ENCODE results near the gene PTPN12. TPM values are rescaled to one million over a fixed set of nuclear protein-coding genes. Genes with fewer than 3 reads are reported as not detected.
"Not testable (repeated sequence)": the region's sequence is repeated elsewhere in the genome, so short reads cannot be mapped to it uniquely, and the experiment has no call there.

Gene PTPN12
- total and polyA plus RNA-seq, 8 donors, result 8.4 to 147 (median 38.6) TPM

GRCh38 chr7:77529279-77529678 lies 7.8 kb upstream of the PTPN12 start:
- H3K4me1 ChIP-seq, result peaks cover 0 to 4% (median 0%) of the 10 kb centered on the region in 4 donors
- 77 to 95% (median 81%) methylated on average over 4 of the region's 4 CpGs for WGBS, 5 donors
- no peak overlapping the region for H3K27ac ChIP-seq
- no peak for DNase-seq
- no peaks in the 10 kb centered on the region for H3K9me3 ChIP-seq
- no peak for TF ChIP-seq POLR2A (IDR thresholded peaks at IDR 0.05)
- no peaks in the 10 kb centered on the region for H3K27me3 ChIP-seq
- no peak overlapping the region for H3K4me3 ChIP-seq
- H3K36me3 ChIP-seq, result no peaks in the 10 kb centered on the region
- intact Hi-C loops (cut with DNase I; ENCODE audit: low total_unique reads), result no loop called here

- TF ChIP-seq CTCF (IDR thresholded peaks at IDR 0.05) (no peak), EP300 (IDR thresholded peaks at IDR 0.05) (no peak), POLR2A (IDR thresholded peaks at IDR 0.05) (no peak), POLR2AphosphoS5 (IDR thresholded peaks at IDR 0.05) (no peak)
- WGBS, 5 donors, result 37 to 48% (median 48%) methylated on average over 2 of the region's 2 CpGs
- DNase-seq, result no peak
- no peaks in the 10 kb centered on the region for H3K9me3 ChIP-seq
- intact Hi-C loops (cut with DNase I; ENCODE audit: low total_unique reads), result no loop called here
- no peak overlapping the region for H3K27ac ChIP-seq
- H3K4me3 ChIP-seq, result no peak overlapping the region
- H3K36me3 ChIP-seq, result no peaks in the 10 kb centered on the region
- no peaks in the 10 kb centered on the region for H3K27me3 ChIP-seq
- H3K4me1 ChIP-seq, result peaks cover 0 to 10% (median 3%) of the 10 kb centered on the region in 4 donors
These were observed 6.1 kb upstream of the PTPN12 start for GRCh38 chr7:77531038-77531437.

- TF ChIP-seq CTCF (IDR thresholded peaks at IDR 0.05), result no peak
- no peak for TF ChIP-seq EP300 (IDR thresholded peaks at IDR 0.05)
- Histone ChIP-seq H3K36me3 (no peaks in the 10 kb centered on the region), H3K9me3 (no peaks in the 10 kb centered on the region), H3K4me3 (no peak overlapping the region), H3K27ac (no peak overlapping the region), H3K4me1 (peaks cover 0 to 13% (median 7%) of the 10 kb centered on the region in 4 donors), H3K27me3 (no peaks in the 10 kb centered on the region)
- no peak for DNase-seq
- 80 to 94% (median 86%) methylated on average over 5 of the region's 5 CpGs for WGBS, 5 donors
- intact Hi-C loops (cut with DNase I; ENCODE audit: low total_unique reads), result no loop called here
These were observed 4.8 kb upstream of the PTPN12 start for GRCh38 chr7:77532247-77532646.

- 74 to 94% (median 85%) methylated on average over 3 of the region's 3 CpGs; no CpG with 5 or more reads in 2 of the 5 donors for WGBS, 5 donors
- H3K27ac ChIP-seq; H3K4me3 ChIP-seq; intact Hi-C loops (cut with DNase I; ENCODE audit: low total_unique reads); H3K27me3 ChIP-seq; H3K36me3 ChIP-seq; H3K9me3 ChIP-seq; DNase-seq: not testable (repeated sequence)
- peaks cover 0 to 13% (median 10%) of the 10 kb centered on the region in 4 donors for H3K4me1 ChIP-seq
These were observed 4.4 kb upstream of the PTPN12 start for GRCh38 chr7:77532732-77533131.

GRCh38 chr7:77534046-77534445 lies 3.0 kb upstream of the PTPN12 start:
- H3K4me3 ChIP-seq; intact Hi-C loops (cut with DNase I; ENCODE audit: low total_unique reads); H3K9me3 ChIP-seq; H3K27me3 ChIP-seq; DNase-seq; H3K36me3 ChIP-seq; H3K27ac ChIP-seq: not testable (repeated sequence)
- peaks cover 0 to 19% (median 15%) of the 10 kb centered on the region in 4 donors for H3K4me1 ChIP-seq
- WGBS, 5 donors, result 93 to 99% (median 98%) methylated on average over 3 to 28 of the region's 31 CpGs

- Histone ChIP-seq H3K36me3 (no peaks in the 10 kb centered on the region), H3K27ac (peak overlapping the region; percentile 96 to 99 (median 97)), H3K27me3 (no peaks in the 10 kb centered on the region), H3K4me3 (peak overlapping the region; percentile 80 to 99 (median 96)), H3K9me3 (no peaks in the 10 kb centered on the region), H3K4me1 (peaks cover 7 to 37% (median 33%) of the 10 kb centered on the region in 4 donors)
- intact Hi-C loops (cut with DNase I; ENCODE audit: low total_unique reads), result no loop called here
- 32 to 39% (median 36%) methylated on average over 9 of the region's 9 CpGs for WGBS, 5 donors
- no peak for DNase-seq
- TF ChIP-seq POLR2AphosphoS5 (IDR thresholded peaks at IDR 0.05) (no peak), POLR2A (IDR thresholded peaks at IDR 0.05) (no peak), CTCF (IDR thresholded peaks at IDR 0.05) (no peak), EP300 (IDR thresholded peaks at IDR 0.05) (no peak)
These were observed 1.1 kb upstream of the PTPN12 start for GRCh38 chr7:77536017-77536412.

Measured in stomach (tissue), 9 donors.